Suprapubic skin (tissue), 4 donors: ENCODE measurements around the gene AMACR. TPM values are rescaled to one million over a fixed set of nuclear protein-coding genes. Genes with fewer than 3 reads are reported as not detected.

Experiments
- DNase-seq, 2 donors: peaks; one replicate each; pipeline ENCODE4 v3.0.0-alpha.2; 2019; ENCODE audit warnings: low spot score in 2 of 2
- H3K27ac ChIP-seq: fragments of 200-600 bp; sonication (generic); one replicate; pipeline ENCODE4 v1.5.1; 2019
- H3K27me3 ChIP-seq: fragments of 200-600 bp; sonication (generic); one replicate; pipeline ENCODE4 v1.5.1; 2019
- H3K36me3 ChIP-seq: fragments of 200-600 bp; sonication (generic); one replicate; pipeline ENCODE4 v1.5.1; 2019
- H3K4me1 ChIP-seq: fragments of 200-600 bp; sonication (generic); one replicate; pipeline ENCODE4 v1.5.1; 2019
- H3K4me3 ChIP-seq: fragments of 200-600 bp; sonication (generic); one replicate; pipeline ENCODE4 v1.5.1; 2019; ENCODE audit warnings: mild to moderate bottlenecking
- H3K9me3 ChIP-seq: fragments of 200-600 bp; sonication (generic); one replicate; pipeline ENCODE4 v1.5.1; 2019
- CTCF ChIP-seq, 2 donors: fragments of 200-600 bp in 1 of 2; fragments of 450-650 bp in 1 of 2; sonication (generic) in 1 of 2; IDR thresholded peaks; one replicate each; pipeline ENCODE4 v1.5.1; 2016 to 2019; ENCODE audit warnings: antibody characterized with exemption in 2 of 2, mild to moderate bottlenecking in 1 of 2, moderate library complexity in 1 of 2
- EP300 ChIP-seq: sonication (generic); formaldehyde crosslinking; IDR thresholded peaks from one replicate; pipeline ENCODE4 v1.6.1; 2017; ENCODE audit warnings: antibody characterized with exemption
- POLR2A ChIP-seq, 2 donors: fragments of 450-650 bp; IDR thresholded peaks; one replicate each; pipeline ENCODE4 v1.6.1; 2017; ENCODE audit warnings: antibody characterized with exemption in 2 of 2, mild to moderate bottlenecking in 2 of 2, moderate library complexity in 2 of 2
- POLR2AphosphoS5 ChIP-seq, 3 donors: sonication (generic); formaldehyde crosslinking; IDR thresholded peaks; one replicate each; pipeline ENCODE4 v1.6.1; 2017; ENCODE audit warnings: antibody characterized with exemption in 3 of 3
- WGBS: methylation state at CpG from one replicate; pipeline ENCODE4 v1.1.5; 2018; 5-methylcytosine and 5-hydroxymethylcytosine counted together
- total RNA-seq, 4 donors: library from RNA; depleted of rRNA; stranded (reverse); fragments of >200 nt; gene quantifications; one replicate each; pipeline ENCODE4 v1.1.0, GENCODE V29; 2016

Gene AMACR
- total RNA-seq, 4 donors from 2014 or later: 9.1 to 14.3 (median 11.5) TPM

GRCh38 chr5:34039398-34040157 lies 31.7 kb upstream of the AMACR start:
- DNase-seq: no peak
- H3K36me3 ChIP-seq: peaks cover 8% of the 10 kb centered on the region
- H3K4me3 ChIP-seq: no peak overlapping the region
- H3K27me3 ChIP-seq: no peaks in the 10 kb centered on the region
- H3K4me1 ChIP-seq: peaks cover 14% of the 10 kb centered on the region
- H3K27ac ChIP-seq: no peak overlapping the region
- H3K9me3 ChIP-seq: no peaks in the 10 kb centered on the region
- TF ChIP-seq EP300: no peak
- TF ChIP-seq CTCF (IDR thresholded peaks at IDR 0.05): no peak
- no peak for TF ChIP-seq POLR2A (IDR thresholded peaks at IDR 0.05)
- TF ChIP-seq POLR2AphosphoS5 (IDR thresholded peaks at IDR 0.05): no peak
- 82% methylated on average over 10 of the region's 10 CpGs for WGBS

DNA sequence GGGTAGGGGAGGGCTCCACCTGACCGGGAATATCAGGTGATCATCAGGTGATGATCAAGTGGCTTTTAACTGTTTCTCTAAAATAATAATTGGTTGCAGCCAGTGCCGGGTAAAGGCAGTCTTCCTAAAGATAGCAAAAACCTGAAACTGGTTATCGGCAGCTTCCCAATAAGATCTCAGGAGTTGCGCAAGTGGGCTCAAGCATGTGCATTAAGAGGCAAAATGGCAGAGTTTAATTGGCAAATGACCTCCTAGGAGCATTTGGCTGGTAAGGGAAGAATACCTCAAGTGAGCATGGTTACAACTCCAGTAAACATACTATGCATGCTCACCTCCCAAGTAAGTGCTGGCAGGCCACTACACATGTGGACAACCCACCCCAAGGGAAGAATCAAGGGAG lies 31.0 kb upstream of the AMACR start:
- peaks cover 11% of the 10 kb centered on the region for H3K36me3 ChIP-seq
- no peak overlapping the region for H3K4me3 ChIP-seq
- 95% methylated on average over 4 of the region's 4 CpGs for WGBS
- no peaks in the 10 kb centered on the region for H3K27me3 ChIP-seq
- no peaks in the 10 kb centered on the region for H3K9me3 ChIP-seq
- H3K27ac ChIP-seq: no peak overlapping the region
- H3K4me1 ChIP-seq: peaks cover 14% of the 10 kb centered on the region
- TF ChIP-seq CTCF (IDR thresholded peaks at IDR 0.05) (no peak), EP300 (no peak)
- no peak for DNase-seq

GRCh38 chr5:34038390-34038789 lies 30.5 kb upstream of the AMACR start:
- Histone ChIP-seq H3K4me3 (no peak overlapping the region), H3K4me1 (peaks cover 10% of the 10 kb centered on the region), H3K36me3 (peaks cover 13% of the 10 kb centered on the region), H3K9me3 (no peaks in the 10 kb centered on the region), H3K27me3 (no peaks in the 10 kb centered on the region), H3K27ac (no peak overlapping the region)
- WGBS: 53% methylated on average over 2 of the region's 2 CpGs
- no peak for TF ChIP-seq CTCF (IDR thresholded peaks at IDR 0.05)
- TF ChIP-seq POLR2AphosphoS5 (IDR thresholded peaks at IDR 0.05): no peak
- no peak for TF ChIP-seq EP300
- no peak for TF ChIP-seq POLR2A (IDR thresholded peaks at IDR 0.05)
- no peak for DNase-seq

DNA sequence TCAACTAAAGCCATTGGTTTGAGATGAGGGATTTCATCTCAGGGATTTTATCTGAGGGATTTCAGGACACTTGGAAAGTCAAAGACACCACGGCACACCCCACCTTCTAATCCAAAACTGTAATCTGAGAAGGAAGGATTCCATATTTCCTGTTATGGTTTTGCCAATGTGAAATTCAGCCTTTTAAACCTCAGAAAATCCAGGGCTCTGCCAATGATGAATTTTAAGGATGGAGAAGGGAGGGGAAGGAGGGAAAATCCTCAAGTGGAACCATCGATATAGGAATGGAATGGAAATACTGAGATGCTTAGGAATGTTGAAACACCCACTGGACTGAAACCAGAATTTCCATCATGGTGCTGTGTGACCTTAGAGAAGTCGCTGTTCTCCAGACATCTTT lies 29.9 kb upstream of the AMACR start:
- WGBS: 67% methylated on average over 3 of the region's 3 CpGs
- Histone ChIP-seq H3K27ac (no peak overlapping the region), H3K4me1 (peaks cover 6% of the 10 kb centered on the region)

More for the DNA sequence above, 29.9 kb upstream of the AMACR start:
- Histone ChIP-seq H3K36me3 (peaks cover 17% of the 10 kb centered on the region), H3K9me3 (no peaks in the 10 kb centered on the region), H3K27me3 (no peaks in the 10 kb centered on the region), H3K4me3 (no peak overlapping the region)
- TF ChIP-seq POLR2A (IDR thresholded peaks at IDR 0.05): no peak
- TF ChIP-seq EP300: no peak
- no peak for TF ChIP-seq CTCF (IDR thresholded peaks at IDR 0.05)
- no peak for TF ChIP-seq POLR2AphosphoS5 (IDR thresholded peaks at IDR 0.05)
- no peak for DNase-seq
